ENCODE data around the gene PEAK3. TPM values are rescaled to one million over a fixed set of nuclear protein-coding genes. Genes with fewer than 3 reads are reported as not detected.

PEAK3 gene
- polyA plus RNA-seq, 1 of the 3 experiments (the other 2 are of a cell fraction) = not detected

DNA sequence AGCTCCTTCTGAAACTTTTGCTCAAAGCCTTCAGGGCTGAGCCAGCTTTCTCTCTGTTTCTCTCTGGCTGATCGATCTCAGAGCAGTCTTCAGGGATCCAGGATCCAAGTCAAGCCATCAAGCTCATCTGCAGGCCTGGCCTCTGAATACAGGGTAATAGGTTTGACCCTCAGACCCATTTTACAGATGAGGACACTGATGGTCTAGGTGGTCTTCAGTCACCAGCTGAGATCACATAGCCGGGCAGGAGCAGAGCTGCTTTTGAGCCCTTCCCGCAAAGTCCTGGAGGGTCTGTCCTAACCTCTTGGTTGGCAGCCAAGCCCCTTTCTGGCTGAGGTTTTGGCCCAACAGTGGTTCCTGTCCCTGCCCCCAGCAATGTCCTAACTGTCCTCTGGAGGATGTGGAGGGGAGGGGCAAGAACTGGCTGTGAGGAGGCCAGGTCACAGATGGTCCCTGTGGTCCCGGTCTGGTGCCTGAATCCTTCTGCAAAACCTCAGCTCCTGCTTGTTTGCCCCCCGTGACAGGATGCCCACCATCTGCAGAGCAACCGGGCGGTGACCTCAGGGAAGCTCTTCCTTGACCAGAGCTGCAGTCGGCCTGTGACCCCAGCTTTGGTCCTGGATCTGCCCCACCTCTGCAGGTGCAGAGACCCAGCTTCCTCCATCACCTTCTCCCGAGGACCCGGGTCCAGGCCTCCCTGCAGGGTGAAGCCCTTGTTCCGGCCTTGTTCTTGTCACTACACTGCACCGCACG, 5.8 kb upstream of the PEAK3 start (continued):
- TF ChIP-seq, protein P1, sequence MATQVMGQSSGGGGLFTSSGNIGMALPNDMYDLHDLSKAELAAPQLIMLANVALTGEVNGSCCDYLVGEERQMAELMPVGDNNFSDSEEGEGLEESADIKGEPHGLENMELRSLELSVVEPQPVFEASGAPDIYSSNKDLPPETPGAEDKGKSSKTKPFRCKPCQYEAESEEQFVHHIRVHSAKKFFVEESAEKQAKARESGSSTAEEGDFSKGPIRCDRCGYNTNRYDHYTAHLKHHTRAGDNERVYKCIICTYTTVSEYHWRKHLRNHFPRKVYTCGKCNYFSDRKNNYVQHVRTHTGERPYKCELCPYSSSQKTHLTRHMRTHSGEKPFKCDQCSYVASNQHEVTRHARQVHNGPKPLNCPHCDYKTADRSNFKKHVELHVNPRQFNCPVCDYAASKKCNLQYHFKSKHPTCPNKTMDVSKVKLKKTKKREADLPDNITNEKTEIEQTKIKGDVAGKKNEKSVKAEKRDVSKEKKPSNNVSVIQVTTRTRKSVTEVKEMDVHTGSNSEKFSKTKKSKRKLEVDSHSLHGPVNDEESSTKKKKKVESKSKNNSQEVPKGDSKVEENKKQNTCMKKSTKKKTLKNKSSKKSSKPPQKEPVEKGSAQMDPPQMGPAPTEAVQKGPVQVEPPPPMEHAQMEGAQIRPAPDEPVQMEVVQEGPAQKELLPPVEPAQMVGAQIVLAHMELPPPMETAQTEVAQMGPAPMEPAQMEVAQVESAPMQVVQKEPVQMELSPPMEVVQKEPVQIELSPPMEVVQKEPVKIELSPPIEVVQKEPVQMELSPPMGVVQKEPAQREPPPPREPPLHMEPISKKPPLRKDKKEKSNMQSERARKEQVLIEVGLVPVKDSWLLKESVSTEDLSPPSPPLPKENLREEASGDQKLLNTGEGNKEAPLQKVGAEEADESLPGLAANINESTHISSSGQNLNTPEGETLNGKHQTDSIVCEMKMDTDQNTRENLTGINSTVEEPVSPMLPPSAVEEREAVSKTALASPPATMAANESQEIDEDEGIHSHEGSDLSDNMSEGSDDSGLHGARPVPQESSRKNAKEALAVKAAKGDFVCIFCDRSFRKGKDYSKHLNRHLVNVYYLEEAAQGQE (IDR thresholded peaks at IDR 0.05; ENCODE audit: low read depth, low read length) = no peak
- TF ChIP-seq RXRA (IDR thresholded peaks at IDR 0.05; ENCODE audit: borderline replicate concordance, low read depth) = no peak
- no peak for TF ChIP-seq EZH2phosphoT487 (IDR thresholded peaks at IDR 0.05; ENCODE audit: borderline replicate concordance, low read depth)
- no peak for TF ChIP-seq SIN3A (IDR thresholded peaks at IDR 0.05; ENCODE audit: borderline replicate concordance, low read depth, low read length)
- TF ChIP-seq RCOR1 (IDR thresholded peaks at IDR 0.05; ENCODE audit: low read length) = no peak
- TF ChIP-seq, protein P2, sequence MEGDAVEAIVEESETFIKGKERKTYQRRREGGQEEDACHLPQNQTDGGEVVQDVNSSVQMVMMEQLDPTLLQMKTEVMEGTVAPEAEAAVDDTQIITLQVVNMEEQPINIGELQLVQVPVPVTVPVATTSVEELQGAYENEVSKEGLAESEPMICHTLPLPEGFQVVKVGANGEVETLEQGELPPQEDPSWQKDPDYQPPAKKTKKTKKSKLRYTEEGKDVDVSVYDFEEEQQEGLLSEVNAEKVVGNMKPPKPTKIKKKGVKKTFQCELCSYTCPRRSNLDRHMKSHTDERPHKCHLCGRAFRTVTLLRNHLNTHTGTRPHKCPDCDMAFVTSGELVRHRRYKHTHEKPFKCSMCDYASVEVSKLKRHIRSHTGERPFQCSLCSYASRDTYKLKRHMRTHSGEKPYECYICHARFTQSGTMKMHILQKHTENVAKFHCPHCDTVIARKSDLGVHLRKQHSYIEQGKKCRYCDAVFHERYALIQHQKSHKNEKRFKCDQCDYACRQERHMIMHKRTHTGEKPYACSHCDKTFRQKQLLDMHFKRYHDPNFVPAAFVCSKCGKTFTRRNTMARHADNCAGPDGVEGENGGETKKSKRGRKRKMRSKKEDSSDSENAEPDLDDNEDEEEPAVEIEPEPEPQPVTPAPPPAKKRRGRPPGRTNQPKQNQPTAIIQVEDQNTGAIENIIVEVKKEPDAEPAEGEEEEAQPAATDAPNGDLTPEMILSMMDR (IDR thresholded peaks at IDR 0.05) = no peak
- no peak for TF ChIP-seq JUND (IDR thresholded peaks at IDR 0.05)
- TF ChIP-seq, protein P3, sequence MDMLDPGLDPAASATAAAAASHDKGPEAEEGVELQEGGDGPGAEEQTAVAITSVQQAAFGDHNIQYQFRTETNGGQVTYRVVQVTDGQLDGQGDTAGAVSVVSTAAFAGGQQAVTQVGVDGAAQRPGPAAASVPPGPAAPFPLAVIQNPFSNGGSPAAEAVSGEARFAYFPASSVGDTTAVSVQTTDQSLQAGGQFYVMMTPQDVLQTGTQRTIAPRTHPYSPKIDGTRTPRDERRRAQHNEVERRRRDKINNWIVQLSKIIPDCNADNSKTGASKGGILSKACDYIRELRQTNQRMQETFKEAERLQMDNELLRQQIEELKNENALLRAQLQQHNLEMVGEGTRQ (IDR thresholded peaks at IDR 0.05; ENCODE audit: borderline replicate concordance, low read depth, low read length) = no peak
- no peak for TF ChIP-seq POLR2AphosphoS5 (IDR thresholded peaks at IDR 0.05; ENCODE audit: low read depth, low read length)
- TF ChIP-seq FOSL2 (IDR thresholded peaks at IDR 0.05; ENCODE audit: borderline replicate concordance, low read depth) = no peak
- TF ChIP-seq SMC3 (IDR thresholded peaks at IDR 0.05; ENCODE audit: low read depth, low read length) = no peak
- TF ChIP-seq TEAD4 (IDR thresholded peaks at IDR 0.05; ENCODE audit: borderline replicate concordance, insufficient read depth) = no peak
- TF ChIP-seq MAX (IDR thresholded peaks at IDR 0.05; ENCODE audit: low read depth) = no peak
- no peak for TF ChIP-seq CHD2 (IDR thresholded peaks at IDR 0.05; ENCODE audit: low read length, partially characterized antibody)

Measured in SK-N-SH (cell line).